ENCODE results near the gene GRIN2A.

- TF ChIP-seq, protein P1, sequence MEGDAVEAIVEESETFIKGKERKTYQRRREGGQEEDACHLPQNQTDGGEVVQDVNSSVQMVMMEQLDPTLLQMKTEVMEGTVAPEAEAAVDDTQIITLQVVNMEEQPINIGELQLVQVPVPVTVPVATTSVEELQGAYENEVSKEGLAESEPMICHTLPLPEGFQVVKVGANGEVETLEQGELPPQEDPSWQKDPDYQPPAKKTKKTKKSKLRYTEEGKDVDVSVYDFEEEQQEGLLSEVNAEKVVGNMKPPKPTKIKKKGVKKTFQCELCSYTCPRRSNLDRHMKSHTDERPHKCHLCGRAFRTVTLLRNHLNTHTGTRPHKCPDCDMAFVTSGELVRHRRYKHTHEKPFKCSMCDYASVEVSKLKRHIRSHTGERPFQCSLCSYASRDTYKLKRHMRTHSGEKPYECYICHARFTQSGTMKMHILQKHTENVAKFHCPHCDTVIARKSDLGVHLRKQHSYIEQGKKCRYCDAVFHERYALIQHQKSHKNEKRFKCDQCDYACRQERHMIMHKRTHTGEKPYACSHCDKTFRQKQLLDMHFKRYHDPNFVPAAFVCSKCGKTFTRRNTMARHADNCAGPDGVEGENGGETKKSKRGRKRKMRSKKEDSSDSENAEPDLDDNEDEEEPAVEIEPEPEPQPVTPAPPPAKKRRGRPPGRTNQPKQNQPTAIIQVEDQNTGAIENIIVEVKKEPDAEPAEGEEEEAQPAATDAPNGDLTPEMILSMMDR (conservative IDR thresholded peaks at IDR 0.05; ENCODE audit: low read length), result no peak
- TF ChIP-seq EZH2phosphoT487 (IDR thresholded peaks at IDR 0.05; ENCODE audit: borderline replicate concordance, low read depth, low read length), result no peak
Measured at GRCh38 chr16:10067835-10068234, 114.4 kb downstream of the GRIN2A start.

Measured in OCI-LY7 (cell line).